COLO668 (cell line): ENCODE data around the gene CHMP6.

Experiments used
- DNase-seq: peaks from one replicate; lab custom pipeline; 2025; ENCODE audit not compliant: unreplicated experiment; lab: John Stamatoyannopoulos, UW

Gene CHMP6

GRCh38 chr17:81042606-81043005, 51.0 kb downstream of the CHMP6 start:
- no peak for DNase-seq

- DNase-seq, result no peak
Measured at GRCh38 chr17:81043319-81043724, 51.7 kb downstream of the CHMP6 start.

- DNase-seq, result no peak
Measured at GRCh38 chr17:81043725-81044427, 52.2 kb downstream of the CHMP6 start.

GRCh38 chr17:81044428-81044763, 52.8 kb downstream of the CHMP6 start:
- DNase-seq, result no peak

- DNase-seq, result peak; percentile 84
Measured at GRCh38 chr17:81044764-81045589, 53.3 kb downstream of the CHMP6 start.

- DNase-seq, result no peak
Measured at GRCh38 chr17:81045590-81046095, 54.0 kb downstream of the CHMP6 start.

GRCh38 chr17:81046132-81046769, 54.6 kb downstream of the CHMP6 start:
- DNase-seq, result no peak

GRCh38 chr17:81046770-81047359, 55.2 kb downstream of the CHMP6 start:
- no peak for DNase-seq

- DNase-seq, result no peak
Measured at GRCh38 chr17:81048827-81049371, 57.3 kb downstream of the CHMP6 start.

- DNase-seq, result no peak
Measured at GRCh38 chr17:81049372-81049911, 57.8 kb downstream of the CHMP6 start.
